NOMO-1 treated with DMSO at 0.1 percent for 48 hours (cell line): ENCODE results near the gene SRP14.
"Not testable (repeated sequence)": the region's sequence is repeated elsewhere in the genome, so short reads cannot be mapped to it uniquely, and the experiment has no call there.

Experiments used
- DNase-seq: peaks from one replicate; lab custom pipeline; 2025; ENCODE audit not compliant: unreplicated experiment; lab: John Stamatoyannopoulos, UW

SRP14 gene

GRCh38 chr15:40038638-40039543, at the start of gene SRP14:
Gene SRP14, minus strand, starts transcription at chr15:40039181. Its CDS starts 65 bp downstream, at chr15:40039116.
- peak; percentile 91 for DNase-seq

- no peak for DNase-seq
Observed at GRCh38 chr15:40087991-40088928, 49.3 kb upstream of the SRP14 start.

- no peak for DNase-seq
Observed at GRCh38 chr15:40087068-40087810, 48.3 kb upstream of the SRP14 start.

- DNase-seq, result no peak
Observed at GRCh38 chr15:40085266-40085665, 46.3 kb upstream of the SRP14 start.

- no peak for DNase-seq
Observed at GRCh38 chr15:40084650-40085049, 45.7 kb upstream of the SRP14 start.

DNA sequence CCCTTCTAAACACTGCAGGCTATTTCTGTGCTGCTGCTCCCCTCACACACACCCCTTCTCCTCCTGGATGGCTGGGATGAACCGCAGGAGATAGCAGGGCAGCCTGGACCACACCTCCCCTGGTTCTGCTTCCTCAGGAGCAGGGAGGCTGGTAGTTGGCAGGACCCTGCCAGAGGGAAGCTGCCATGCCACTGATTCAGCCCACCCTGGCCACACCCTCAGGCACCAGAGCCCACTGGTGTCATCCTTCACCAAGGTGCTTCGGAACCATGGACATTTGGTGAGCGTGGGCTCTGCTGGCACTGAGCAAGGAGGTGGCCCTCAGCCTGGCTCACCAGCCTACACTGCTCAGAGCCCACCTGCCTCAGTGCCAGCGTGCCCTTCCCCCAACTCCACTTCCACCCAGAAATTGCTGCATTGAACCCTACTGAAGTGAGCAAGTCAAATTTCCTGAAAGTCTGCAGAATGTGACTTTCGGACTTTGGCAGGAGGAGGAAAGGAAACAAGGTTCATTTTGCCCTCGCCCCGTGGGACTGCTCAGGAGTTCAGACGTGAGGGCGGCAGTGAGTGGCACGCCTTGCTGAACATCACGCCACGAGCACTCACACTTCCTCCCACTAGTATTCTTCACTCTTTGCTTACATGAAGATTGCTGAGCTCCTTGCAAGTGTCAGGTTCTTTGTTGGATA, 43.4 kb upstream of the SRP14 start:
- no peak for DNase-seq

DNA sequence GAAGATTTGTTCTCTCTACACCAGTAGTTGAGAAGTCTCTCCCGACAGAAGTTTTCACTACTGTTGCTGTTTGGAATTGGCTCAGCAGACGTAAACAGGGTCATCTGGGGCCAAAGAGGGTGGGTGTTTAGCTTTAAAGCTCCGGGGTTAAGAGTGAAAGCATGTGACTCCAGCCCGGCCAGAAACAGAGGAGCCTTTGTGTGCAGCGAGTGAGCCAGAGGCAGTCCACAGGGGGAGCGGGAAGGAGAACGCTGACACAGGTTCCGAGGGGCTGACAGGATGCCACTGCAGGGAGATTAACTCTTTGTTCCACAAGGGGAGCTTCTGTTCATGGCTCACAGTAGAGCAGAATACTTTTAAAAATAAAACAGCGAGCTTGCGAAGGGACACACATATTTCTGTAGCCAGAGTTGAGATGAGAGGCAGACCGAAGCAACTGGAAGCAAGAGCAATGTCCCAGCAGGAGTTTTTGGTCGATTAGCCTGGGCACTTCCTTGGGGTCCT, 42.8 kb upstream of the SRP14 start:
- DNase-seq, result peak; percentile 18

DNA sequence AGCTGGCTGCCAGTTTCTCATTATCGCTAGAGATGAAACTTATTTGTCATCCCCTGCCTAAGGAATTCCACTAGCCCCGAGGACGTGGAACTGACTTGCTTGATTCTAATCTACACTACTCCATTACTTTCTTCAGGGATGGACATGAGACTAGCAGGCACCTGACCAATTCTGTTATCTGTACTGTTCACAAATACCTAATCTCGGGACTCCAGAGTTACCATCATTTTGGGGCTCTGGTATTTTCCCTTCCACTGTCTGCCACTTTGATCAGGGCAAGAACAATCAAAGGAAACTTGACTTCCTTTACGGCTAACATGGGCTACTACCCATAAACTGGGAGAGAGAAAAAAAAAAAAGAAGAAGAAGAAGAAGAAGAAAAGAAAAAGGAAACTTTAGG, 41.9 kb upstream of the SRP14 start:
- no peak for DNase-seq

DNA sequence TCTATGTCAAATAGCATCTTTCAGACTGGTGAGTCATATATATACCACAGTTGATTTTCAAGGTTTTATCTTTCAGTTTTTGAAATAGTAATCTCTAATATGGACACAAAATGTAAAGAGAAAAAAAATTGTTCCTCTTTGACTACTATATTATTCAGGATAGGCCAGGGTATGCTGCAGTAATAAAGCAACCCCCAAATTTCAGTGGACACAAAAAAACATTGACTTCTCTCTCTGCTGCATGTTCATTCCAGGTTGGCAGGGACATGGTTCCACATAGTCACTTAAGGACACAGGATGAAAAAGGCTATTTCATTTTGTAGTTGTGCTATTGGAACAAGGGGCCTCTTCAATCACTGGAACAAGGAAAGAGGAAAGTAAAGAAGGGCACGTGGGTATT, 41.1 kb upstream of the SRP14 start:
- no peak for DNase-seq

GRCh38 chr15:40079456-40079855, 40.5 kb upstream of the SRP14 start:
- DNase-seq, result no peak

DNA sequence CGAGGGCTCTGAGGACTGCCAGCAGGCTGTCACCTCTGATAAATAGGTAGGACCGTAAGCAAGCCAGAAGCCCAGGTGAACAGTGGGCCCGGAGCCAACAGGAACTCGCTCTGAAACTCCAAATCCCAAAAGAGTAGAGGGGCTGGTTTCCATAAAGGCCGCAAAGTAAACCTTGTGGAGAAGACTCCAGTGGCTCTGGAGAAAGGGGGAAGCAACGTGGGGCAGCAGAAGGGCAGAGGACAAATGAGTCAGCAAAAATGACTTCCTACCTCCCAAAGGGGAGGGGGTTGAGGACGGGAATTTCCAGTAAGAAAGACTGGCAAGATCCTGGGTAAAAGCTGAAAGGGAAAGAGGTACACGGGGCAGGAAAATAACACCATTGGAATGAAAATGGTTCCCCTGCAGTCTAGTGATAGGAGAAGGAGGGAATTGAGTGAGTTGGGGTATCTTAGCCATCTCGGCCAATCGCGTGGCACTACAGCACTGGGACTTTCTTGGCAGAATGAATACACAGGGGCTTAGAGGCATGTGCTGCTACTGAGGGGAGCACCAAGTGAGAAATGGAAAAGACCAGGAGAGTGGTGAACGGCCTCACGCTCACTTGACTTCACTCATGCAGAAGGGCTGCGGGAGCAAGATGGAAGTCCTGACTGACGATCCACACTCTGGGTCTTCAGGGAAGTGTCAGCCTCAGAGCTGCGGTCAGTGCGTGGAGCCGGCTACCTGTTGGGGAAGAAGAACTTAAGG, 36.5 kb upstream of the SRP14 start:
- DNase-seq, result no peak

- DNase-seq, result not testable (repeated sequence)
Observed at GRCh38 chr15:40074656-40075055, 35.7 kb upstream of the SRP14 start.

- DNase-seq, result not testable (repeated sequence)
Observed at GRCh38 chr15:40073716-40074490, 34.9 kb upstream of the SRP14 start.

DNA sequence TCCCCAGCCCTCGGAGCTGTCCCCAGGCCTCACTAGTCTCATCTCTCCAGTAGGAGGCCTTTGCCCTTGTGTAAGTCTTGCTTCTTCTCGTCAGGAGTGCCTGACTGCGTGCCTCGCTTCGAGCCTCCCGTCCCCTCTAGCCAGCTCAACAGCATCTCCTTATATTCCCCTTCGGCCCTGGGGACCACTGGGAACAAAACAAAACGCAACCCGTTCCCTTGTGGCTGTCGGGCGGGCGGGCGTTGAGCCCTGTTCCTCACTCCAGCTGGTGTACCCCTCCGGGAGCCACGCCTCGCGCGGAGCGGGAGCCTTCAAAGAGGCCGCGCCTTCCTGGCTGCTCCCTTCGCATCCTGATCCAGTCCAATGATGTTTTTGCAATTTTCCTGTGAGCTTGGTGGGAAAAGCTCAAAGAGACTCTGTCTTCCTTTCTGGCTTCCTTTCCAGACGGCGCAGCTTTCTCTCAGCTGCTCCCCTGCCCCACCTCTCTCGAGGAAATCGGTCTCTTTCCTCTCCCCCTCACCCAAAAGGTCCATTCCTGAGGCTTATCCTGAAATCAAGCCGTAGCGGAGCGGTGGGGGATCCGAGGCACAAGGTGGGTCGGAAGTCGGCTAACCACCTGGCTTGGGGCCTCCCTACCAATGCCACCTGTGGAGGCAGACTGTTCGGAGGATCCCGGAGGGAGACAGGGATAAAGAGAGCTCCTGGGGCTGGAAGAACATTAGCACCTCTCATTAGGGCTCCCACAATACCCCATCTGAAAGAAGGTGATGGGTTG, 33.4 kb upstream of the SRP14 start:
- DNase-seq, result no peak

- no peak for DNase-seq
Observed at GRCh38 chr15:40070608-40071218, 31.7 kb upstream of the SRP14 start.

- DNase-seq, result no peak
Observed at GRCh38 chr15:40070166-40070557, 31.2 kb upstream of the SRP14 start.
